PC-3 (cell line): ENCODE measurements around the gene MCM7. TPM values are rescaled to one million over a fixed set of nuclear protein-coding genes. Genes with fewer than 3 reads are reported as not detected.

Experiments
- ATAC-seq: fragments of 200-7000 bp; cut with Tn5 transposase; 2 replicates; pipeline ENCODE4 v1.9.1; 2020; ENCODE audit warnings: mild to moderate bottlenecking, moderate library complexity
- BruUV-seq: library from RNA; stranded (reverse); fragments of 400-500 nt; replicated peaks from 2 replicates; lab custom pipeline; 2021; lab: Mats Ljungman, UMichigan
- CTCF ChIA-PET: fragments of 300-600 bp; sonication (Branson Sonifier 250); formaldehyde crosslinking; loops from one replicate; lab custom pipeline; 2022; ENCODE audit warnings: antibody characterized with exemption; lab: Charles Lee
- POLR2A ChIA-PET: fragments of 300-600 bp; sonication (Branson Sonifier 250); formaldehyde crosslinking; loops from one replicate; lab custom pipeline; 2022; ENCODE audit warnings: antibody characterized with exemption; ENCODE audit not compliant: unreplicated experiment; lab: Charles Lee
- DNase-seq: peaks from one replicate; pipeline ENCODE4 v3.0.0-alpha.2; 2015
- H2AFZ ChIP-seq: fragments of 300-600 bp; sonication (generic); 2 replicates; pipeline ENCODE4 v1.6.0; 2016; ENCODE audit warnings: antibody characterized with exemption, low read length
- H3F3A ChIP-seq: fragments of 300-600 bp; sonication (generic); one replicate; pipeline ENCODE4 v1.6.0; 2017; ENCODE audit warnings: antibody characterized with exemption, low read length, control low read depth, mild to moderate bottlenecking; ENCODE audit not compliant: unreplicated experiment
- H3K27ac ChIP-seq: fragments of 300-600 bp; sonication (generic); 2 replicates; pipeline ENCODE4 v1.5.1; 2016; ENCODE audit warnings: mild to moderate bottlenecking, low read length
- H3K27me3 ChIP-seq: fragments of 300-600 bp; sonication (generic); 2 replicates; pipeline ENCODE4 v1.6.1; 2016; ENCODE audit warnings: low read length, mixed read lengths
- H3K36me3 ChIP-seq: fragments of 300-600 bp; sonication (generic); 2 replicates; pipeline ENCODE4 v1.6.1; 2016; ENCODE audit warnings: low read depth, mixed run types, low read length, mixed read lengths
- H3K4me1 ChIP-seq: fragments of 300-600 bp; sonication (generic); 2 replicates; pipeline ENCODE4 v1.5.1; 2016; ENCODE audit warnings: low read length; ENCODE audit not compliant: insufficient read depth
- H3K4me2 ChIP-seq: fragments of 300-600 bp; sonication (generic); 2 replicates; pipeline ENCODE4 v1.6.0; 2016; ENCODE audit warnings: low read length
- H3K4me3 ChIP-seq: fragments of 300-600 bp; sonication (generic); 2 replicates; pipeline ENCODE4 v1.5.1; 2016; ENCODE audit warnings: mild to moderate bottlenecking, low read length, mixed read lengths
- H3K79me2 ChIP-seq: fragments of 300-600 bp; sonication (generic); 2 replicates; pipeline ENCODE4 v1.6.1; 2017; ENCODE audit warnings: low read length, mixed read lengths
- H3K9ac ChIP-seq: fragments of 300-600 bp; sonication (generic); 2 replicates; pipeline ENCODE4 v1.6.0; 2016; ENCODE audit warnings: mild to moderate bottlenecking, low read length
- H3K9me2 ChIP-seq: fragments of 300-600 bp; sonication (generic); replicated peaks from 2 replicates; pipeline ENCODE4 v1.6.1; 2016; ENCODE audit warnings: mixed run types, low read length, mixed read lengths
- H3K9me3 ChIP-seq: fragments of 300-600 bp; sonication (generic); 2 replicates; pipeline ENCODE4 v1.6.1; 2016; ENCODE audit warnings: low read length, mixed read lengths
- H4K20me1 ChIP-seq: fragments of 300-600 bp; sonication (generic); 2 replicates; pipeline ENCODE4 v1.6.1; 2016; ENCODE audit warnings: low read length, mixed read lengths
- CTCF ChIP-seq: fragments of 300-600 bp; sonication (generic); conservative IDR thresholded peaks from 2 replicates; pipeline ENCODE4 v1.5.1; 2017; ENCODE audit warnings: antibody characterized with exemption, low read depth, mild to moderate bottlenecking, low read length
- EZH2 ChIP-seq: fragments of 300-600 bp; sonication (generic); IDR thresholded peaks from one replicate; pipeline ENCODE4 v1.6.1; 2017; ENCODE audit warnings: antibody characterized with exemption, mild to moderate bottlenecking, low read length; ENCODE audit not compliant: unreplicated experiment
- EZH2phosphoT487 ChIP-seq: fragments of 300-600 bp; sonication (generic); IDR thresholded peaks from 2 replicates; pipeline ENCODE4 v1.6.1; 2018; ENCODE audit warnings: mild to moderate bottlenecking, antibody characterized with exemption, low read length, borderline replicate concordance
- intact Hi-C: fragments of 100-400 bp; cut with micrococcal nuclease; formaldehyde crosslinking; loops from 2 replicates; pipeline ENCODE4 v1.9.0; 2023
- total RNA-seq: library from RNA; depleted of rRNA; stranded (reverse); fragments of >200 nt; gene quantifications from 2 replicates; pipeline ENCODE4 v1.2.3, GENCODE V29; 2014

MCM7 gene
- total RNA-seq, 1 experiment from 2014 or later: 208 TPM

GRCh38 chr7:100090527-100091410 is 10.4 kb downstream of the MCM7 start:
- Histone ChIP-seq H3F3A (no peaks in the 10 kb centered on the region), H3K4me2 (no peak overlapping the region), H2AFZ (no peak overlapping the region), H3K4me1 (peaks cover 29% of the 10 kb centered on the region), H3K27ac (no peak overlapping the region), H3K9ac (no peak overlapping the region), H3K9me3 (no peaks in the 10 kb centered on the region), H3K79me2 (peaks cover 28% of the 10 kb centered on the region), H3K4me3 (no peak overlapping the region), H4K20me1 (peaks cover 4% of the 10 kb centered on the region; the same call in 1 of the 2 replicates), H3K27me3 (no peaks in the 10 kb centered on the region), H3K36me3 (peaks cover 44% of the 10 kb centered on the region), H3K9me2 (no peaks in the 10 kb centered on the region)
- DNase-seq (peak; percentile 24), ATAC-seq (no peak)
- TSS peak; percentile 55 for BruUV-seq
- CTCF ChIA-PET: no interaction called here
- POLR2A ChIA-PET: no interaction called here
- intact Hi-C loops: no loop called here
- no peak for TF ChIP-seq EZH2
- no peak for TF ChIP-seq EZH2phosphoT487
- TF ChIP-seq CTCF: no peak

DNA sequence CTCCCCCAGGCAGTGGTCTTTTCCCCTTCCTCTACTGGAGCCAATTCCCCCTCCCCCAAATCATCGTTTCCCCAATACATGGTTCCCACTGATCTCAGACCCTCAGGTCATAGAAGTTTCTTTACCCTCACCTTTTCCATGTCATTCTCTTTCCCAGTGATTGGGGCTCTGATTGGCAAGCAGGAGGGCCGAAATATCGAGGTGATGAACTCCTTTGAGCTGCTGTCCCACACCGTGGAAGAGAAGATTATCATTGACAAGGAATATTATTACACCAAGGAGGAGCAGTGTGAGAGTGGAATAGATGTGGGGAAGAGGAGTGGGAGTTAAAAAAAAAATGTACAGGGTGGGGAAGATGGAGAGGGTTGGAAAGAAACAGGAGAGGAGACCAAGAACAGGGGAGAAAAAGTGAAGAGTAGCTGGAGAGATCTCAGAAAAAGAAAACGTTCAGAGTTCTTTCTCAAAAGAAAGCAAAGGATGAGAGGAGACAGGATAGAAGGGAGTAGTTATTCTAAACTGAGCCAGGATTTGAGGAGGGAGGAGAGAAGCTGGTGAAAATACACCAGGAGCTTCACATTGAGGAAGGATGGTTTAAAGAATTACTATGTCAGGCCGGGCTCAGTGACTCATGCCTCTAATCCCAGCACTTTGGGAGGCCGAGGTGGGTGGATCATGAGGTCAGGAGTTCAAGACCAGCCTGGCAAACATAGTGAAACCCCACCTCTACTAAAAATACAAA is 11.6 kb downstream of the MCM7 start:
- CTCF ChIA-PET: no interaction called here
- no peaks in the 10 kb centered on the region for H3K27me3 ChIP-seq
- no TSS peak for BruUV-seq
- peak overlapping the region; percentile 86 for H3K4me2 ChIP-seq
- POLR2A ChIA-PET: no interaction called here
- DNase-seq (no peak), ATAC-seq (no peak)
- H3K9me2 ChIP-seq: no peaks in the 10 kb centered on the region
- peaks cover 4% of the 10 kb centered on the region; the same call in 1 of the 2 replicates for H4K20me1 ChIP-seq
- peak overlapping the region; percentile 95 for H2AFZ ChIP-seq
- no peaks in the 10 kb centered on the region for H3F3A ChIP-seq
- H3K27ac ChIP-seq: peak overlapping the region; percentile 59
- H3K4me3 ChIP-seq: peak overlapping the region; percentile 88
- intact Hi-C loops: loop anchor here (1.0 kb wide), 1 partner anchor 11 kb away; no protein-coding TSS in a partner anchor
- TF ChIP-seq EZH2: no peak
- no peak for TF ChIP-seq EZH2phosphoT487
- no peak for TF ChIP-seq CTCF
- peaks cover 34% of the 10 kb centered on the region for H3K36me3 ChIP-seq
- H3K9ac ChIP-seq: peak overlapping the region; percentile 94
- H3K9me3 ChIP-seq: no peaks in the 10 kb centered on the region
- peaks cover 25% of the 10 kb centered on the region for H3K79me2 ChIP-seq
- H3K4me1 ChIP-seq: peaks cover 29% of the 10 kb centered on the region
